ENCODE results near the gene ROR1. TPM values are rescaled to one million over a fixed set of nuclear protein-coding genes. Genes with fewer than 3 reads are reported as not detected.

The ROR1 gene
- total RNA-seq, 2 experiments from 2014 or later, result not detected

GRCh38 chr1:64042331-64043100, 268.7 kb downstream of the ROR1 start:
- ATAC-seq, result no peak
- intact Hi-C loops (cut with micrococcal nuclease), result no loop called here
- Mint-ChIP-seq H3K36me3 (ENCODE audit: low read depth) (no peaks in the 10 kb centered on the region), H3K27ac (no peak overlapping the region), H3K4me3 (no peak overlapping the region), H3K9me3 (no peaks in the 10 kb centered on the region), H3K27me3 (no peaks in the 10 kb centered on the region), H3K4me1 (ENCODE audit: low read depth) (no peaks in the 10 kb centered on the region)
- no peak for DNase-seq
- TF ChIP-seq CTCF (IDR thresholded peaks at IDR 0.05), result no peak
- ChIA-PET POLR2A (no interaction called here), CTCF (interaction anchor here (1.1 kb wide), 1 partner anchor 351 kb away, joined by 3 read pairs; no protein-coding TSS in a partner anchor)

- no peak overlapping the region for H3K27ac Mint-ChIP-seq
- ChIA-PET CTCF (interaction anchor here (1.1 kb wide), 1 partner anchor 352 kb away, joined by 3 read pairs; no protein-coding TSS in a partner anchor), POLR2A (no interaction called here)
- H3K36me3 Mint-ChIP-seq (ENCODE audit: low read depth), result no peaks in the 10 kb centered on the region
- no peaks in the 10 kb centered on the region for H3K4me1 Mint-ChIP-seq (ENCODE audit: low read depth)
- no peak for TF ChIP-seq CTCF (IDR thresholded peaks at IDR 0.05)
- ATAC-seq (no peak), DNase-seq (no peak)
- intact Hi-C loops (cut with micrococcal nuclease), result no loop called here
- no peaks in the 10 kb centered on the region for H3K9me3 Mint-ChIP-seq
- no peak overlapping the region for H3K4me3 Mint-ChIP-seq
- no peaks in the 10 kb centered on the region for H3K27me3 Mint-ChIP-seq
These were observed 269.5 kb downstream of the ROR1 start for GRCh38 chr1:64043288-64043687.

- no peaks in the 10 kb centered on the region for H3K4me1 Mint-ChIP-seq (ENCODE audit: low read depth)
- ChIA-PET CTCF (no interaction called here), POLR2A (no interaction called here)
These were observed 270.2 kb downstream of the ROR1 start for GRCh38 chr1:64043976-64044375.

GRCh38 chr1:64046243-64046642, 272.4 kb downstream of the ROR1 start:
- CTCF ChIA-PET, result no interaction called here

More at GRCh38 chr1:64043976-64044375, 270.2 kb downstream of the ROR1 start:
- intact Hi-C loops (cut with micrococcal nuclease), result no loop called here
- TF ChIP-seq CTCF (IDR thresholded peaks at IDR 0.05), result no peak
- H3K36me3 Mint-ChIP-seq (ENCODE audit: low read depth), result no peaks in the 10 kb centered on the region
- ATAC-seq (no peak), DNase-seq (no peak)
- no peak overlapping the region for H3K4me3 Mint-ChIP-seq
- no peaks in the 10 kb centered on the region for H3K27me3 Mint-ChIP-seq
- no peak overlapping the region for H3K27ac Mint-ChIP-seq
- H3K9me3 Mint-ChIP-seq, result no peaks in the 10 kb centered on the region

More at GRCh38 chr1:64046243-64046642, 272.4 kb downstream of the ROR1 start:
- DNase-seq, result no peak
- no peak overlapping the region for H3K27ac Mint-ChIP-seq
- no peaks in the 10 kb centered on the region for H3K27me3 Mint-ChIP-seq
- ATAC-seq, result no peak
- no peaks in the 10 kb centered on the region for H3K9me3 Mint-ChIP-seq
- no peak for TF ChIP-seq CTCF (IDR thresholded peaks at IDR 0.05)
- intact Hi-C loops (cut with micrococcal nuclease), result no loop called here
- POLR2A ChIA-PET, result no interaction called here
- H3K36me3 Mint-ChIP-seq (ENCODE audit: low read depth), result no peaks in the 10 kb centered on the region
- no peaks in the 10 kb centered on the region for H3K4me1 Mint-ChIP-seq (ENCODE audit: low read depth)
- no peak overlapping the region for H3K4me3 Mint-ChIP-seq

All from activated CD8-positive, alpha-beta T cell treated with anti-CD3 and anti-CD28 coated beads for 36 hours (primary cell).